Neural cell (in vitro differentiated cells): Measurements from ENCODE around the gene TFAP2C. TPM values are rescaled to one million over a fixed set of nuclear protein-coding genes. Genes with fewer than 3 reads are reported as not detected.

Source experiments
- H2AFZ ChIP-seq: fragments of 200-600, 300-800 bp; sonication (generic), shearing (Covaris generic); 2 replicates; pipeline ENCODE4 v1.6.0; 2014; ENCODE audit warnings: low read depth, mild to moderate bottlenecking, antibody characterized with exemption, low read length, moderate library complexity
- H3F3A ChIP-seq: fragments of 200-600 bp; shearing (Covaris generic); 2 replicates; pipeline ENCODE4 v1.6.1; 2016; ENCODE audit warnings: mild to moderate bottlenecking, moderate library complexity, mixed read lengths, antibody characterized with exemption, low read length; ENCODE audit not compliant: insufficient read depth, poor library complexity, severe bottlenecking
- H3K27ac ChIP-seq: fragments of 200-600, 300-800 bp; sonication (generic), shearing (Covaris generic); 2 replicates; pipeline ENCODE4 v1.5.1; 2014; ENCODE audit warnings: mild to moderate bottlenecking, low read length, moderate library complexity
- H3K27me3 ChIP-seq: fragments of 300-800, 200-600 bp; sonication (generic), shearing (Covaris generic); 2 replicates; pipeline ENCODE4 v1.6.0; 2014; ENCODE audit warnings: mild to moderate bottlenecking, low read depth, low read length, moderate library complexity; ENCODE audit not compliant: insufficient read depth
- H3K36me3 ChIP-seq: fragments of 300-800, 200-600 bp; sonication (generic), shearing (Covaris generic); 2 replicates; pipeline ENCODE4 v1.5.1; 2014; ENCODE audit warnings: mild to moderate bottlenecking, antibody characterized with exemption, low read length, moderate library complexity; ENCODE audit not compliant: insufficient read depth
- H3K4me2 ChIP-seq: fragments of 300-800, 200-600 bp; sonication (generic), shearing (Covaris generic); 2 replicates; pipeline ENCODE4 v1.6.0; 2014; ENCODE audit warnings: mild to moderate bottlenecking, low read length
- H3K4me3 ChIP-seq: fragments of 300-800, 200-600 bp; sonication (generic), shearing (Covaris generic); 2 replicates; pipeline ENCODE4 v1.5.1; 2014; ENCODE audit warnings: mild to moderate bottlenecking, low read length, moderate library complexity
- H3K79me2 ChIP-seq: fragments of 200-600 bp; shearing (Covaris generic); replicated peaks from 2 replicates; pipeline ENCODE4 v1.6.0; 2014; ENCODE audit warnings: mild to moderate bottlenecking, low read length, moderate library complexity; ENCODE audit not compliant: insufficient read depth
- H3K9ac ChIP-seq: fragments of 300-800, 200-600 bp; sonication (generic), shearing (Covaris generic); 2 replicates; pipeline ENCODE4 v1.6.1; 2016; ENCODE audit warnings: mild to moderate bottlenecking, low read length, mixed read lengths
- H3K9me2 ChIP-seq: fragments of 200-600 bp; shearing (Covaris generic); 2 replicates; pipeline ENCODE4 v1.6.1; 2016; ENCODE audit warnings: mild to moderate bottlenecking, low read length, mixed read lengths; ENCODE audit not compliant: insufficient read depth
- H3K9me3 ChIP-seq: fragments of 200-600, 300-800 bp; sonication (generic), shearing (Covaris generic); 2 replicates; pipeline ENCODE4 v1.6.1; 2016; ENCODE audit warnings: mild to moderate bottlenecking, mixed run types, low read length, moderate library complexity, mixed read lengths
- H4K20me1 ChIP-seq: fragments of 200-600 bp; shearing (Covaris generic); 2 replicates; pipeline ENCODE4 v1.6.1; 2016; ENCODE audit warnings: mild to moderate bottlenecking, mixed run types; ENCODE audit not compliant: insufficient read depth
- EP300 ChIP-seq: fragments of 450-650 bp; conservative IDR thresholded peaks from 2 replicates; pipeline ENCODE4 v1.6.1; 2014; ENCODE audit warnings: antibody characterized with exemption, mild to moderate bottlenecking, moderate library complexity; ENCODE audit not compliant: poor library complexity, severe bottlenecking
- EZH2 ChIP-seq: fragments of 200-600, 300-800 bp; shearing (Covaris generic), sonication (generic); IDR thresholded peaks from 2 replicates; pipeline ENCODE4 v1.6.1; 2014; ENCODE audit warnings: antibody characterized with exemption, low read length, borderline replicate concordance, mild to moderate bottlenecking; ENCODE audit not compliant: insufficient read depth, poor library complexity, severe bottlenecking
- MXI1 ChIP-seq: fragments of 450-650 bp; conservative IDR thresholded peaks from 2 replicates; pipeline ENCODE4 v1.6.1; 2014; ENCODE audit warnings: antibody characterized with exemption, mild to moderate bottlenecking; ENCODE audit not compliant: poor library complexity, severe bottlenecking
- POLR2AphosphoS5 ChIP-seq: IDR thresholded peaks from 2 replicates; pipeline ENCODE4 v1.6.1; 2012
- RAD21 ChIP-seq: fragments of 450-650 bp; conservative IDR thresholded peaks from 2 replicates; pipeline ENCODE4 v1.6.1; 2014; ENCODE audit warnings: antibody characterized with exemption, mild to moderate bottlenecking, moderate library complexity
- SMC3 ChIP-seq: fragments of 450-650 bp; conservative IDR thresholded peaks from 2 replicates; pipeline ENCODE4 v1.6.1; 2014; ENCODE audit warnings: antibody characterized with exemption, mild to moderate bottlenecking, moderate library complexity; ENCODE audit not compliant: poor library complexity
- TAF1 ChIP-seq: IDR thresholded peaks from 2 replicates; pipeline ENCODE4 v1.6.1; 2012; ENCODE audit warnings: low read depth
- polyA plus RNA-seq: library from polyadenylated mRNA; depleted of rRNA; stranded (reverse); fragments of >200 nt; gene quantifications from 2 replicates; pipeline ENCODE4 v1.2.3, GENCODE V29; 2014
- TF ChIP-seq, protein P1 (sequence below): fragments of 450-650 bp; IDR thresholded peaks from 2 replicates; pipeline ENCODE4 v1.5.1; 2014; ENCODE audit warnings: antibody characterized with exemption, mild to moderate bottlenecking, moderate library complexity; ENCODE audit not compliant: poor library complexity, severe bottlenecking
- TF ChIP-seq, protein P2 (sequence below): IDR thresholded peaks from 2 replicates; pipeline ENCODE4 v1.6.1; 2012; ENCODE audit warnings: borderline replicate concordance

TFAP2C gene
- polyA plus RNA-seq, 1 donor from 2014 or later, result not detected

DNA sequence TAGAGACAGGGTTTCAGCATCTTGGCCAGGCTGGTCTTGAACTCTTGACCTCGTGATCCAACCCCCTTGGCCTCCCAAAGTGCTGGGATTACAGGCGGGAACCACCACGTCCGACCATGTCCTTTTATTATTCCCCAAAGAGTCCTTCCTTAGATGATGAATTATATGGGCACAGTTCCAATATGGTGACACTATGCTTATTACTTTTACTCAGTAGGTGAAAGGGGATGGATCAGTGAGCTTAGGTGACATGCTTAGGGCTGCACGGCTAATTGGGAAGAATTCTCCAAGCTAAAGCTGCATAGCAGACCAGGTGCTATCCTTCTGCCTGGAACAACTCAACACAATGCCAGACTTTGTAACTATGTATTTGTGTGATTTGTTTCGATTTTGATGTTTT is 38.2 kb upstream of the TFAP2C start:
- TF ChIP-seq SMC3 (no peak), EZH2 (no peak), MXI1 (no peak), RAD21 (no peak), POLR2AphosphoS5 (no peak)
- TF ChIP-seq, protein P1, sequence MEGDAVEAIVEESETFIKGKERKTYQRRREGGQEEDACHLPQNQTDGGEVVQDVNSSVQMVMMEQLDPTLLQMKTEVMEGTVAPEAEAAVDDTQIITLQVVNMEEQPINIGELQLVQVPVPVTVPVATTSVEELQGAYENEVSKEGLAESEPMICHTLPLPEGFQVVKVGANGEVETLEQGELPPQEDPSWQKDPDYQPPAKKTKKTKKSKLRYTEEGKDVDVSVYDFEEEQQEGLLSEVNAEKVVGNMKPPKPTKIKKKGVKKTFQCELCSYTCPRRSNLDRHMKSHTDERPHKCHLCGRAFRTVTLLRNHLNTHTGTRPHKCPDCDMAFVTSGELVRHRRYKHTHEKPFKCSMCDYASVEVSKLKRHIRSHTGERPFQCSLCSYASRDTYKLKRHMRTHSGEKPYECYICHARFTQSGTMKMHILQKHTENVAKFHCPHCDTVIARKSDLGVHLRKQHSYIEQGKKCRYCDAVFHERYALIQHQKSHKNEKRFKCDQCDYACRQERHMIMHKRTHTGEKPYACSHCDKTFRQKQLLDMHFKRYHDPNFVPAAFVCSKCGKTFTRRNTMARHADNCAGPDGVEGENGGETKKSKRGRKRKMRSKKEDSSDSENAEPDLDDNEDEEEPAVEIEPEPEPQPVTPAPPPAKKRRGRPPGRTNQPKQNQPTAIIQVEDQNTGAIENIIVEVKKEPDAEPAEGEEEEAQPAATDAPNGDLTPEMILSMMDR, result no peak
- H2AFZ ChIP-seq, result no peak overlapping the region
- H3K9me3 ChIP-seq, result no peaks in the 10 kb centered on the region
- no peak overlapping the region for H3K27ac ChIP-seq
- H3F3A ChIP-seq, result no peaks in the 10 kb centered on the region
- no peaks in the 10 kb centered on the region for H3K27me3 ChIP-seq
- no peaks in the 10 kb centered on the region for H3K36me3 ChIP-seq
- no peak overlapping the region for H3K9ac ChIP-seq
- H3K4me3 ChIP-seq, result no peak overlapping the region
- no peak overlapping the region for H3K4me2 ChIP-seq
- no peaks in the 10 kb centered on the region for H4K20me1 ChIP-seq
- no peaks in the 10 kb centered on the region for H3K9me2 ChIP-seq
- no peaks in the 10 kb centered on the region for H3K79me2 ChIP-seq

DNA sequence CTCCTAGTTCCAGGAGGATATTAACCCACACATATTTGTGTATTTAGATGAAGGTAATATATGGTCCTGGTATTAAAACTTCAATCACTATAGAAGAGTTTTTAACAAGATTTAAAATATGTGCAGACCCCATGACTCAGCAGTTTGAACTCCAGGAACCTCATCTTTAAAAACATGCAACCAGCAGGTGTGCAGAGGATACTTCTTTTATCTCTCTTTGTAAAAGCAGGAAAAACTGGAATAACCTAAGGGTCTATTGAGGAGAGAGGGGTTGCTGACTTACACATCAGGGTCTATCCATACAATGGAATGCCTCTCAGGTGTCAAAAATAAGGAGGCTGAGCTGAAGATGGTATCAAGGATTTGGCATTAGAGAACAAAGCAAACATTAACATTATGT is 36.9 kb upstream of the TFAP2C start:
- no peak overlapping the region for H2AFZ ChIP-seq
- no peaks in the 10 kb centered on the region for H3K9me3 ChIP-seq
- TF ChIP-seq POLR2AphosphoS5 (no peak), EZH2 (no peak), EP300 (no peak), TAF1 (no peak), RAD21 (no peak), MXI1 (no peak), SMC3 (no peak)
- TF ChIP-seq, protein P1, result no peak
- TF ChIP-seq, protein P2, sequence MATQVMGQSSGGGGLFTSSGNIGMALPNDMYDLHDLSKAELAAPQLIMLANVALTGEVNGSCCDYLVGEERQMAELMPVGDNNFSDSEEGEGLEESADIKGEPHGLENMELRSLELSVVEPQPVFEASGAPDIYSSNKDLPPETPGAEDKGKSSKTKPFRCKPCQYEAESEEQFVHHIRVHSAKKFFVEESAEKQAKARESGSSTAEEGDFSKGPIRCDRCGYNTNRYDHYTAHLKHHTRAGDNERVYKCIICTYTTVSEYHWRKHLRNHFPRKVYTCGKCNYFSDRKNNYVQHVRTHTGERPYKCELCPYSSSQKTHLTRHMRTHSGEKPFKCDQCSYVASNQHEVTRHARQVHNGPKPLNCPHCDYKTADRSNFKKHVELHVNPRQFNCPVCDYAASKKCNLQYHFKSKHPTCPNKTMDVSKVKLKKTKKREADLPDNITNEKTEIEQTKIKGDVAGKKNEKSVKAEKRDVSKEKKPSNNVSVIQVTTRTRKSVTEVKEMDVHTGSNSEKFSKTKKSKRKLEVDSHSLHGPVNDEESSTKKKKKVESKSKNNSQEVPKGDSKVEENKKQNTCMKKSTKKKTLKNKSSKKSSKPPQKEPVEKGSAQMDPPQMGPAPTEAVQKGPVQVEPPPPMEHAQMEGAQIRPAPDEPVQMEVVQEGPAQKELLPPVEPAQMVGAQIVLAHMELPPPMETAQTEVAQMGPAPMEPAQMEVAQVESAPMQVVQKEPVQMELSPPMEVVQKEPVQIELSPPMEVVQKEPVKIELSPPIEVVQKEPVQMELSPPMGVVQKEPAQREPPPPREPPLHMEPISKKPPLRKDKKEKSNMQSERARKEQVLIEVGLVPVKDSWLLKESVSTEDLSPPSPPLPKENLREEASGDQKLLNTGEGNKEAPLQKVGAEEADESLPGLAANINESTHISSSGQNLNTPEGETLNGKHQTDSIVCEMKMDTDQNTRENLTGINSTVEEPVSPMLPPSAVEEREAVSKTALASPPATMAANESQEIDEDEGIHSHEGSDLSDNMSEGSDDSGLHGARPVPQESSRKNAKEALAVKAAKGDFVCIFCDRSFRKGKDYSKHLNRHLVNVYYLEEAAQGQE, result no peak
- no peak overlapping the region for H3K9ac ChIP-seq
- H3K27ac ChIP-seq, result no peak overlapping the region
- no peaks in the 10 kb centered on the region for H3K36me3 ChIP-seq
- no peaks in the 10 kb centered on the region for H3K27me3 ChIP-seq
- H4K20me1 ChIP-seq, result no peaks in the 10 kb centered on the region
- H3K4me3 ChIP-seq, result no peak overlapping the region
- no peak overlapping the region for H3K4me2 ChIP-seq
- H3K79me2 ChIP-seq, result no peaks in the 10 kb centered on the region
- H3K9me2 ChIP-seq, result no peaks in the 10 kb centered on the region
- no peaks in the 10 kb centered on the region for H3F3A ChIP-seq
